Ramos (cell line): ENCODE measurements around the gene RAPGEF6.

Experiments
- in situ Hi-C: fragments of 300-500 bp; cut with MboI; formaldehyde crosslinking; loops from one replicate; pipeline ENCODE4 v1.14.3; 2022; ENCODE audit warnings: low sequenced_read_pairs; ENCODE audit not compliant: unreplicated experiment

The RAPGEF6 gene

GRCh38 chr5:131378721-131379541 is 256.1 kb downstream of the RAPGEF6 start:
- in situ Hi-C loops, result loop anchor here (25.0 kb wide), 1 partner anchor 1267 kb away; no protein-coding TSS in a partner anchor

DNA sequence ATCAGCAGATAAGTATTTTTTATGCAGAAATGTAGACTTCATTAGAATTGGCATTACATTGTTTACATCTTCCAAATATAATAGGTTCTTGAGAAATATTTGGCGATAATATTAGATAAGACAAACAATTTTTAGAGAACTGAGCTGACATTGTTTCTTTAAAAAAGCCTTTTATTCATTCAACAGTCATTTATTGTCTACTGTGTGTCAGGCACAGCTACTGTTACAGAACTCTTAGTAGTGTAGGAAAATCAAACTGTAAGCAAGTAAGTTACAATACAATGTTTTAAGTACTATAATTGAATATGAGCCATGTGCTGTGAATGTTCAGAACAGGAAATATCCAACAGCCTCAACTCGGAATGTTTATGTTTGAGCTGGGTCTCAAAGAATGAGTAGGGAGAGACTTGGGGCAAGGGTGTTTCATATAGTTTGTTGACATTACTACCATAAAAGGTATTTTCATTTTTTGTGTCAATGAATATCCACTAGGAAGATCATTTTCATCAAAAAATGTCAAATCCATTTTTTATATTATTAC is 257.2 kb downstream of the RAPGEF6 start:
- in situ Hi-C loops, result loop anchor here (25.0 kb wide), 1 partner anchor 1266 kb away; no protein-coding TSS in a partner anchor

GRCh38 chr5:131377346-131377745 is 257.7 kb downstream of the RAPGEF6 start:
- in situ Hi-C loops, result loop anchor here (25.0 kb wide), 1 partner anchor 1265 kb away; no protein-coding TSS in a partner anchor

GRCh38 chr5:131375351-131375750 is 259.7 kb downstream of the RAPGEF6 start:
- in situ Hi-C loops, result loop anchor here (25.0 kb wide), 1 partner anchor 1263 kb away; no protein-coding TSS in a partner anchor
